ENCODE results near the gene ANXA4. TPM values are rescaled to one million over a fixed set of nuclear protein-coding genes. Genes with fewer than 3 reads are reported as not detected.
A peak's percentile ranks its signal among the peaks of the same experiment; 100 is the strongest.

Gene ANXA4
- total and polyA plus RNA-seq, 4 donors, result 17.6 to 135 (median 59.4) TPM

- no peak overlapping the region for H3K27ac ChIP-seq (ENCODE audit: low read depth in 1 of 2, low read length in 2 of 2)
- no peak overlapping the region for H3K9ac ChIP-seq (ENCODE audit: low read depth in 1 of 2, low read length in 2 of 2)
- H3K27me3 ChIP-seq (ENCODE audit: control insufficient read depth in 4 of 4, insufficient read depth in 4 of 4, low read length in 3 of 4), result no peaks in the 10 kb centered on the region
- peaks cover 0 to 10% (median 2%) of the 10 kb centered on the region in 4 donors for H3K4me1 ChIP-seq (ENCODE audit: control insufficient read depth in 4 of 4, insufficient read depth in 4 of 4, low read length in 3 of 4)
- TF ChIP-seq CTCF (IDR thresholded peaks at IDR 0.05; ENCODE audit: low read depth, low read length, missing input control) (peak; percentile 93), RAD21 (IDR thresholded peaks at IDR 0.05) (peak; percentile 96 to 98), SP1 (IDR thresholded peaks at IDR 0.05) (no peak), EGR1 (IDR thresholded peaks at IDR 0.05; ENCODE audit: low read depth in 2 of 2) (peak in 1 of 2 donors; percentile 15), REST (IDR thresholded peaks at IDR 0.05) (no peak)
- H3K36me3 ChIP-seq (ENCODE audit: control insufficient read depth in 4 of 4, insufficient read depth in 3 of 4, low read depth in 1 of 4, low read length in 3 of 4), result no peaks in the 10 kb centered on the region
- peak overlapping the region; percentile 30 to 56 (median 53) for H3K4me3 ChIP-seq (ENCODE audit: low read depth in 1 of 3, low read length in 3 of 3)
- peak; percentile 90 for DNase-seq (ENCODE audit: low spot score)
- no peaks in the 10 kb centered on the region for H3K9me3 ChIP-seq (ENCODE audit: control insufficient read depth in 4 of 4, low read length in 3 of 4)
- WGBS, result 4% methylated on average over 13 of the region's 13 CpGs
Measured at GRCh38 chr2:69724540-69725159, 17.3 kb upstream of the ANXA4 start.

GRCh38 chr2:69725706-69726360 is 16.1 kb upstream of the ANXA4 start:
- DNase-seq (ENCODE audit: low spot score), result no peak
- Histone ChIP-seq H3K9me3 (ENCODE audit: control insufficient read depth in 4 of 4, low read length in 3 of 4) (no peaks in the 10 kb centered on the region), H3K4me1 (ENCODE audit: control insufficient read depth in 4 of 4, insufficient read depth in 4 of 4, low read length in 3 of 4) (peaks cover 0 to 10% (median 2%) of the 10 kb centered on the region in 4 donors), H3K9ac (ENCODE audit: low read depth in 1 of 2, low read length in 2 of 2) (no peak overlapping the region), H3K36me3 (ENCODE audit: control insufficient read depth in 4 of 4, insufficient read depth in 3 of 4, low read depth in 1 of 4, low read length in 3 of 4) (no peaks in the 10 kb centered on the region), H3K27me3 (ENCODE audit: control insufficient read depth in 4 of 4, insufficient read depth in 4 of 4, low read length in 3 of 4) (no peaks in the 10 kb centered on the region), H3K4me3 (ENCODE audit: low read depth in 1 of 3, low read length in 3 of 3) (no peak overlapping the region), H3K27ac (ENCODE audit: low read depth in 1 of 2, low read length in 2 of 2) (no peak overlapping the region)
- 96% methylated on average over 7 of the region's 7 CpGs for WGBS
- no peak for TF ChIP-seq JUND (IDR thresholded peaks at IDR 0.05)
- TF ChIP-seq HNF4A (conservative IDR thresholded peaks at IDR 0.05), result no peak
- TF ChIP-seq FOXA1 (IDR thresholded peaks at IDR 0.05), result no peak
- no peak for TF ChIP-seq ZBTB33 (IDR thresholded peaks at IDR 0.05)
- no peak for TF ChIP-seq YY1 (IDR thresholded peaks at IDR 0.05)
- TF ChIP-seq TAF1 (conservative IDR thresholded peaks at IDR 0.05), result no peak
- TF ChIP-seq GABPA (IDR thresholded peaks at IDR 0.05 in 1 of 2, conservative IDR thresholded peaks at IDR 0.05 in 1 of 2), result no peak
- no peak for TF ChIP-seq ATF3 (IDR thresholded peaks at IDR 0.05)
- TF ChIP-seq SP1 (IDR thresholded peaks at IDR 0.05), result no peak
- no peak for TF ChIP-seq MAX (IDR thresholded peaks at IDR 0.05)
- TF ChIP-seq FOXA2 (IDR thresholded peaks at IDR 0.05), result no peak
- TF ChIP-seq RAD21 (IDR thresholded peaks at IDR 0.05), result no peak
- TF ChIP-seq REST (IDR thresholded peaks at IDR 0.05), result no peak
- no peak for TF ChIP-seq RXRA (IDR thresholded peaks at IDR 0.05)
- no peak for TF ChIP-seq NR2F2 (IDR thresholded peaks at IDR 0.05)
- TF ChIP-seq HNF4G (IDR thresholded peaks at IDR 0.05), result no peak

Data from liver (tissue), 9 donors.